ENCODE results near the gene SLC6A2.

DNA sequence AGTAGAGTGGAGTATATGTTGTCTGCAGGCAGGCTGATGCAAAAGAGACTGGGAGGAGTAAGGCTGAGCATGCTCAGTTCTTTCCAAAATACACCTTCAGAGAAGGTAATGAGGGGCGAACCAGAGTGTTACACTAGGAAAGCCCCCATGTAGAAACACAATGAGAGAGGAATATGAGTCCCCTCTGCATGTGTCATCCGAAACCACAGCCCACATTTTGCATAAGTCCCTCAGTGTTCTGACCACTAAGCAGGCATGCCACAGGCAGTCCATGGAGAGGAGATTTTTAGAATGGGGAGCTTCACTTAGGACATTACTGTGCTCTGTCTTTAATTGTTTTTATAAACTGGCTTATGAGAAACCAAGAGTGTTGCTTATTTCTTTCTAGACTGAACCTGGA lies 32.0 kb downstream of the SLC6A2 start:
- TF ChIP-seq, protein P1, sequence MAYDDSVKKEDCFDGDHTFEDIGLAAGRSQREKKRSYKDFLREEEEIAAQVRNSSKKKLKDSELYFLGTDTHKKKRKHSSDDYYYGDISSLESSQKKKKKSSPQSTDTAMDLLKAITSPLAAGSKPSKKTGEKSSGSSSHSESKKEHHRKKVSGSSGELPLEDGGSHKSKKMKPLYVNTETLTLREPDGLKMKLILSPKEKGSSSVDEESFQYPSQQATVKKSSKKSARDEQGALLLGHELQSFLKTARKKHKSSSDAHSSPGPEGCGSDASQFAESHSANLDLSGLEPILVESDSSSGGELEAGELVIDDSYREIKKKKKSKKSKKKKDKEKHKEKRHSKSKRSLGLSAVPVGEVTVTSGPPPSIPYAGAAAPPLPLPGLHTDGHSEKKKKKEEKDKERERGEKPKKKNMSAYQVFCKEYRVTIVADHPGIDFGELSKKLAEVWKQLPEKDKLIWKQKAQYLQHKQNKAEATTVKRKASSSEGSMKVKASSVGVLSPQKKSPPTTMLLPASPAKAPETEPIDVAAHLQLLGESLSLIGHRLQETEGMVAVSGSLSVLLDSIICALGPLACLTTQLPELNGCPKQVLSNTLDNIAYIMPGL (CRISPR knock-in tag; IDR thresholded peaks at IDR 0.05; ENCODE audit: borderline replicate concordance in 1 of 2, low read depth in 1 of 2): no peak
- TF ChIP-seq HNRNPUL1 (IDR thresholded peaks at IDR 0.05; ENCODE audit: low read depth, low read length) (no peak), TAF1 (CRISPR knock-in tag; IDR thresholded peaks at IDR 0.05) (no peak)
